Stimulated activated CD8-positive, alpha-beta memory T cell treated with anti-CD3 and anti-CD28 coated beads, Interleukin-7, amount 100 ng/mL, for 1 hour (primary cell): ENCODE data around the gene SYT15.

Source experiments
- DNase-seq, 2 donors: peaks; one replicate each; pipeline ENCODE4 v3.0.0-alpha.2; 2020; ENCODE audit warnings: low read depth in 2 of 2

The SYT15 gene

DNA sequence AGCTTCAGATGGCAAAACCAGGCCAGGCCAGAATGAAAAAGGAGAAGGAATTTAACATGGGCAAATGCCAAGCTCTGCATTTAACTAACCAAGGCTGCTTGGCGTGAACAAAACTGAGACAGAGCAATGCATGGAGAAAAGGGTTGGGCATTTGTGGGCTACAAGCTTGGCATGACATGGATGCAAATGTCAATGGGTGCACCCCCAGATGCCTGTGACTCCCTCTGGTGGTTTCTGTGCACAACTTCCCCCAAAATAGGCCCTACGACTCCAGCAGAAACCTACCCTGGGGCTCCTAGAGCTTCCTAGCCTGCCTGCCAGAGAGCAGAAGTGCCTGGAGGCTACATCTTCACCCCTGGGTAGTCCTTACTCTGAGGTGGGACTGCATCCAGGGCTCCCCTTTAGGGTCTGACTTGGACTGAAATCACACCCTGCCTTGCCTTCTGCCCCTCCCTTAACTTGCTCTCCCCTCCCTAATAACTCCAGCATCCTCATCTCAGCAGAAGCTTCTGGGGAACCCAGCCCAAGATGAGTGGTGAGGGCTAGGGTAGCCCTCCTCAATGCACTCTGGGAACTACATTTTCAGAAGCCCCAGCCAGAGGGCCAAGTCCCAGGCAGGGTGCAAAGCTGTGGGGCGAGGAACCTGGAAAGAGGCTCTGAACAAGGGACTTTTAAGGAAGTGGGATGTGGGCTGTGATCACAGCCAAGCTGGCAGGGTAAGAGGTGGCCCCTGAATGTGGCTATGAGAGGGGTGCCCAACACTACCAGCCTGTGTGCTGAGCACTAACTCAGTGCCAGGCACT, 33.7 kb upstream of the SYT15 start:
- no peak for DNase-seq

DNA sequence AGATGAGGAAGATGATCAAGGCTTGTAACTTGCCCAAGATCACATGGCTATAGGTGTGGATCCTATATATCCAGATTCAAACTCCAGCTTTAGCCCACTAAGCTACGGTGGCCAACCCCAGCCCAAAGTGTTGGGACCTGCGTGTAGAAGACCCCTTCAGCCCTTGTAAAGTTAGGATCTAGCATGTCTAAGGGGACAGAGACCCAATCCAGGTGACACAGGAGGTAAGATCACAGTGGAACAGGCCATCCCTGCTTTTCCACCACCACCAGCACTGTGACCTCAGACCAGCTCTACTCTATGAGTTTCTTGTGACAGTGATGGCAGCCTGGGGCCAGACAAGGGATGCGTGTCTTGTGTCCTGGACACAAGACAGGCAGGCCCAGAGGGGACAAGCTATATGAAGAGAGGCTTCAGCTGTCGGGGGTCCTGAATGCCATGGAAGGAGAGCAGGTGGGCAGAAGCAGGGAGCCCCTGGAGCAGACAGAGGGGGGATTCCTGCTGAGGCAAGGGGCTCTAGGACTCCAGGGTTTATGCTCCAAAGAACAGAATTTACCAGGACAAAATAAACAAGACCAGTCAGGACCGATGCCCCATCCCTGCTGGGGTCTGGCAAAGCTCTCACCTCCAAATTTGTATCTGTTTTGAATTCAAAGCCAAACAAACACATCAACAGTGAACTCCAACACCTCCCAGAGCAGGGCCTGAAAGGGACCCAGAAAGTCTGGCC, 32.9 kb upstream of the SYT15 start:
- no peak for DNase-seq

- DNase-seq = no peak
These were observed 32.1 kb upstream of the SYT15 start for GRCh38 chr10:46546591-46547540.

GRCh38 chr10:46547541-46548497, 31.1 kb upstream of the SYT15 start:
- DNase-seq = no peak

- DNase-seq = no peak
These were observed 30.3 kb upstream of the SYT15 start for GRCh38 chr10:46548498-46549090.

- no peak for DNase-seq
These were observed 29.5 kb upstream of the SYT15 start for GRCh38 chr10:46549171-46550075.

GRCh38 chr10:46550076-46550790, 28.7 kb upstream of the SYT15 start:
- no peak for DNase-seq

GRCh38 chr10:46550795-46551700, 27.9 kb upstream of the SYT15 start:
- no peak for DNase-seq

- DNase-seq = no peak
These were observed 27.0 kb upstream of the SYT15 start for GRCh38 chr10:46551701-46552525.

- DNase-seq = no peak
These were observed 26.2 kb upstream of the SYT15 start for GRCh38 chr10:46552526-46553237.

GRCh38 chr10:46553238-46554049, 25.5 kb upstream of the SYT15 start:
- DNase-seq = no peak

DNA sequence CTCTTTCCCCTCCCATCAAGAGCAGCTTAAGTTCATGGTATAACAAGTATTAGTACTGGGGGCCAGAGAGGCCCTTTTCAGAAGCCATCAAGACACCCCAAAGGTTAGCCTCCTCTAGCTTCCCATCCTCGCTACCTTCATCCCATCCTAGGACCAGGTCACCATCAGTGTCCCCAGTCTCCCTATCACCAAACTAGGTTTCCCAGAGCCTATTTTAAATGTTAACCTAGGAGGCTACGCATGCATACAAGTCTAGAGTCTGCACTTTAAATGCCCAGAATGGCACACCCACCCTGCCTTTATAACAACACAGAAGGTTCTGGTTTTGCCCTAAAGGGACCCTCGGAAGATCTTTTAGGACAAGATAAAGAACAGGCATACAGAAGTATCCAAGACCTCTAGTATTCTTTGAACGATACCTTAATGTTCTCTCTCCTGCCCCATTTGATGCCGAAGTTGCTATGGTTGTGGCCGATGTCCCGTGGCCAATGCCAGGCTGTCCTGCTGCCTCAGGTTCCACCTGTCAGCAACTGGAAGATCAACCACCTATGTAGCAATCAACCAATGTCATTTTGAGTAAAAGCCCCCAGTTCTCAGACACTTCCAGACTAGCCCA, 24.7 kb upstream of the SYT15 start:
- no peak for DNase-seq

GRCh38 chr10:46555366-46555712, 23.6 kb upstream of the SYT15 start:
- DNase-seq = no peak

DNA sequence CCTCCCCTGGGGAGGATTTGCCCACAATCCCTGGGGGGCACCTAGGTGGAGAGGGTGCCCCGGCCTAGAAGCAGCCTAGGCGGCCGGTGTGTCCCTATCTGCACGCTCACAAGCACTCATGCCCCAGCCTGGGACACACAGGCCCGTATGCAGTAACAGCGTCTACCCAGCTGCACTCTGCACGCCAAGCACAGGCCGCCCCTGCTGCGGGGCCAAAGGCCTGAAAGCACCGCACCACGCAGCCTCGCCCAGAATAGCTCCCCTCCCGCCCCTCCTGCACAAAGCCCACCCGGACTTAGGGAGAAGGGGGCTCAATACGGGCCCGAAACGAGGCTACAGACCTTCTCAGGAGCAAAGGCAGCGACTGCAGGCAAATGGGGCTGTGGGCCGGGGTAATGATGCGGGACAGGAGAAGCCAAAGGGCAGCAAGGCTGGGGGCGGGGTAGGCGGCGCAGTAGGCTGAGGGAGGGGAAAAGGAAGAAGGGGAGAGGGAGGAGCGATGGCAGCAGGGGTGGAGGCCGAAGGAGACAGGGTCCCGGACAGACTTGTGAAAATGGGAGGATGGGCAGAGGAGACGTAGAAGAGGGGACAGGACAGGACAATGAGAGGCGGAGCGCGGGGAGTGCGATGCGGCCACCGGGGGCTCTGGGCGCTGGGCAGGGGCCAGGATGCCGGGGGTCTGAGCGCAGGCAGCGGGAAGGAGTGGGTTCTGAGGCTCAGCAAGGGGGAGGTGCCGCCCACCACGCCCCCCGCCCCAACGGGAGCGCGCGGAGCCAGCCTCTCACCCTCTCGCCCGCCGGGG, 23.0 kb upstream of the SYT15 start:
- no peak for DNase-seq
